HL-60 (cell line): ENCODE measurements around the gene LONP2.
A peak's percentile ranks its signal among the peaks of the same experiment; 100 is the strongest.
"Not testable (repeated sequence)": the region's sequence is repeated elsewhere in the genome, so short reads cannot be mapped to it uniquely, and the experiment has no call there.

Experiments used
- DNase-seq, 2 experiments: peaks; one replicate each; pipeline ENCODE4 v3.0.0-alpha.2; 2010 to 2020; ENCODE audit warnings: low read depth in 1 of 2, low spot score in 1 of 2
- H3K27ac ChIP-seq: fragments of 250-450 bp; sonication (Bioruptor Pico); replicated peaks from 2 replicates; pipeline ENCODE4 v1.5.1; 2020; ENCODE audit warnings: mild to moderate bottlenecking, moderate library complexity
- H3K27me3 ChIP-seq: fragments of 250-450 bp; sonication (Bioruptor Pico); 2 replicates; pipeline ENCODE4 v1.5.1; 2021; ENCODE audit warnings: mild to moderate bottlenecking, moderate library complexity; ENCODE audit not compliant: insufficient read depth, poor library complexity, severe bottlenecking
- H3K4me3 ChIP-seq: replicated peaks from 2 replicates; pipeline ENCODE4 v1.5.1; 2011; ENCODE audit warnings: mild to moderate bottlenecking, control low read depth, low read length; ENCODE audit not compliant: insufficient read depth
- CTCF ChIP-seq: IDR thresholded peaks from one replicate; pipeline ENCODE4 v1.5.1; 2011; ENCODE audit warnings: low read length, control low read depth, inconsistent platforms; ENCODE audit not compliant: insufficient read depth
- GABPA ChIP-seq: IDR thresholded peaks from 2 replicates; pipeline ENCODE4 v1.6.1; 2012; ENCODE audit warnings: low read depth
- POLR2AphosphoS5 ChIP-seq: IDR thresholded peaks from 2 replicates; pipeline ENCODE4 v1.6.1; 2012; ENCODE audit warnings: low read depth
- REST ChIP-seq: IDR thresholded peaks from 2 replicates; pipeline ENCODE4 v1.6.1; 2012; ENCODE audit warnings: low read depth; ENCODE audit not compliant: insufficient replicate concordance
- SPI1 ChIP-seq: IDR thresholded peaks from 2 replicates; pipeline ENCODE4 v1.6.1; 2012; ENCODE audit warnings: low read depth, mild to moderate bottlenecking, borderline replicate concordance

The LONP2 gene

GRCh38 chr16:48352648-48353390 lies 108.7 kb downstream of the LONP2 start:
- no peak for TF ChIP-seq REST
- no peak for TF ChIP-seq GABPA
- TF ChIP-seq POLR2AphosphoS5 = no peak
- H3K4me3 ChIP-seq = no peak overlapping the region
- no peaks in the 10 kb centered on the region for H3K27me3 ChIP-seq
- no peak overlapping the region for H3K27ac ChIP-seq
- no peak for DNase-seq

- no peak overlapping the region for H3K27ac ChIP-seq
- H3K4me3 ChIP-seq = no peak overlapping the region
- DNase-seq = peak; percentile 61 to 79
- no peaks in the 10 kb centered on the region for H3K27me3 ChIP-seq
- peak; percentile 92 for TF ChIP-seq CTCF
- TF ChIP-seq GABPA = no peak
- no peak for TF ChIP-seq POLR2AphosphoS5
Measured at GRCh38 chr16:48353565-48354163, 109.6 kb downstream of the LONP2 start.

- H3K27ac ChIP-seq, H3K27me3 ChIP-seq, DNase-seq, H3K4me3 ChIP-seq: not testable (repeated sequence)
Measured at GRCh38 chr16:48354385-48354784, 110.3 kb downstream of the LONP2 start.

GRCh38 chr16:48354877-48355855 lies 111.1 kb downstream of the LONP2 start:
- H3K27me3 ChIP-seq = no peaks in the 10 kb centered on the region
- TF ChIP-seq POLR2AphosphoS5 = no peak
- TF ChIP-seq REST = no peak
- TF ChIP-seq GABPA = no peak
- TF ChIP-seq CTCF = no peak
- no peak for TF ChIP-seq SPI1
- no peak overlapping the region for H3K27ac ChIP-seq
- H3K4me3 ChIP-seq = no peak overlapping the region
- DNase-seq = no peak
